Fibroblast of skin of right biceps (primary cell): ENCODE measurements around the gene HAO2.

Experiments
- DNase-seq: peaks from one replicate; pipeline ENCODE4 v3.0.0-alpha.2; 2013

Gene HAO2

DNA sequence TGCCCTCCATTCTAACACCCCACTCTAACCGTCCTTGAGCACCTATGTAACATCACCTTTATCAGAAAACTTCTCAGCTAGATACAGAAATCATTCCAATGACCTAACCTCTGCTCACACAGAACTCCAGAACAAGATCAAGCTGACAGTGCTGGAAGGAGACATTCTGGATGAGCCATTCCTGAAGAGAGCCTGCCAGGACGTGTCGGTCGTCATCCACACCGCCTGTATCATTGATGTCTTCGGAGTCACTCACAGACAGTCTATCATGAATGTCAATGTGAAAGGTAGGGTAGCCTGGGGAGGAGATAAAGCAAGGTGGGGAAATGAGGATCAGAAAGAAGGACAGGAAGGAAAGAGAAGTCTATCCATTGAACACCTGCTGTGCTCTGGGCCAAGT lies 74.2 kb downstream of the HAO2 start:
- no peak for DNase-seq
